Thyroid gland (tissue), 4 donors: ENCODE data around the gene PDCD4.

Source experiments
- CTCF ChIP-seq, 6 experiments: fragments of 200-600 bp in 3 of 6; fragments of 450-650 bp in 3 of 6; sonication (generic) in 3 of 6; IDR thresholded peaks; one replicate each; pipeline ENCODE4 v1.5.1; 2016 to 2019; ENCODE audit warnings: antibody characterized with exemption in 6 of 6, mild to moderate bottlenecking in 2 of 6, inconsistent platforms in 1 of 6, moderate library complexity in 1 of 6
- POLR2A ChIP-seq, 2 donors: fragments of 450-650 bp; IDR thresholded peaks; one replicate each; pipeline ENCODE4 v1.6.1; 2017; ENCODE audit warnings: antibody characterized with exemption in 2 of 2, mild to moderate bottlenecking in 2 of 2, moderate library complexity in 1 of 2

GRCh38 chr10:110860576-110861241 is 11.0 kb upstream of the PDCD4 start:
- TF ChIP-seq CTCF (IDR thresholded peaks at IDR 0.05) (no peak), POLR2A (IDR thresholded peaks at IDR 0.05) (no peak)
